A673 (cell line): ENCODE data around the gene BRAF. TPM values are rescaled to one million over a fixed set of nuclear protein-coding genes. Genes with fewer than 3 reads are reported as not detected.

ENCODE experiments used
- BruUV-seq: library from RNA; stranded (reverse); fragments of 400-500 nt; replicated peaks from 2 replicates; lab custom pipeline; 2021; lab: Mats Ljungman, UMichigan
- CTCF ChIA-PET: fragments of 300-600 bp; sonication (Branson Sonifier 250); formaldehyde crosslinking; loops from one replicate; lab custom pipeline; 2022; ENCODE audit warnings: antibody characterized with exemption; lab: Charles Lee
- POLR2A ChIA-PET: fragments of 300-600 bp; sonication (Branson Sonifier 250); formaldehyde crosslinking; loops from one replicate; lab custom pipeline; 2022; ENCODE audit warnings: antibody characterized with exemption; ENCODE audit not compliant: low non-redundant PET; lab: Charles Lee
- DNase-seq: peaks from one replicate; pipeline ENCODE4 v3.0.0-alpha.2; 2015; ENCODE audit warnings: low spot score
- H3K27ac ChIP-seq: fragments of 200-600 bp; sonication (generic); 2 replicates; pipeline ENCODE4 v1.5.1; 2016; ENCODE audit warnings: mixed run types, low read depth, mild to moderate bottlenecking, mixed read lengths, antibody characterized with exemption, low read length; ENCODE audit not compliant: poor library complexity, severe bottlenecking
- H3K27me3 ChIP-seq: fragments of 200-600 bp; sonication (generic); replicated peaks from 2 replicates; pipeline ENCODE4 v1.6.1; 2017; ENCODE audit warnings: mixed run types, low read depth, mild to moderate bottlenecking, mixed read lengths, antibody characterized with exemption, low read length; ENCODE audit not compliant: insufficient read depth, poor library complexity
- H3K36me3 ChIP-seq: fragments of 200-600 bp; sonication (generic); 2 replicates; pipeline ENCODE4 v1.6.1; 2016; ENCODE audit warnings: mixed run types, mild to moderate bottlenecking, mixed read lengths, antibody characterized with exemption, low read length; ENCODE audit not compliant: insufficient read depth, poor library complexity, severe bottlenecking
- H3K4me1 ChIP-seq: fragments of 200-600 bp; sonication (generic); 2 replicates; pipeline ENCODE4 v1.6.1; 2017; ENCODE audit warnings: mixed run types, mild to moderate bottlenecking, mixed read lengths, antibody characterized with exemption, low read length; ENCODE audit not compliant: insufficient read depth, poor library complexity, severe bottlenecking
- H3K4me3 ChIP-seq: fragments of 200-600 bp; sonication (generic); 2 replicates; pipeline ENCODE4 v1.5.1; 2016; ENCODE audit warnings: low read depth, mixed run types, mild to moderate bottlenecking, mixed read lengths, low read length; ENCODE audit not compliant: poor library complexity, severe bottlenecking
- H3K9me3 ChIP-seq: fragments of 200-600 bp; sonication (generic); 2 replicates; pipeline ENCODE4 v1.6.1; 2016; ENCODE audit warnings: mixed run types, low read depth, mild to moderate bottlenecking, mixed read lengths, antibody characterized with exemption, low read length; ENCODE audit not compliant: poor library complexity, severe bottlenecking
- EZH2 ChIP-seq: fragments of 200-600 bp; sonication (generic); IDR thresholded peaks from 2 replicates; pipeline ENCODE4 v1.6.1; 2017; ENCODE audit warnings: borderline replicate concordance, low read depth, mild to moderate bottlenecking, mixed read lengths, antibody characterized with exemption, low read length; ENCODE audit not compliant: poor library complexity, severe bottlenecking
- intact Hi-C: fragments of 100-400 bp; cut with micrococcal nuclease; formaldehyde crosslinking; loops from one replicate; pipeline ENCODE4 v1.10.0; 2022; ENCODE audit not compliant: unreplicated experiment
- total RNA-seq: library from RNA; stranded (reverse); gene quantifications from 2 replicates; pipeline ENCODE4 v1.2.3, GENCODE V29; 2021
- TF ChIP-seq, protein P1 (sequence below): fragments of 300-800, 200-600 bp; sonication (generic); conservative IDR thresholded peaks from 2 replicates; pipeline ENCODE4 v1.5.1; 2017; ENCODE audit warnings: low read depth, mild to moderate bottlenecking, antibody characterized with exemption, low read length, moderate library complexity, mixed read lengths

The BRAF gene
- total RNA-seq, 1 experiment from 2014 or later, result 31.8 TPM

DNA sequence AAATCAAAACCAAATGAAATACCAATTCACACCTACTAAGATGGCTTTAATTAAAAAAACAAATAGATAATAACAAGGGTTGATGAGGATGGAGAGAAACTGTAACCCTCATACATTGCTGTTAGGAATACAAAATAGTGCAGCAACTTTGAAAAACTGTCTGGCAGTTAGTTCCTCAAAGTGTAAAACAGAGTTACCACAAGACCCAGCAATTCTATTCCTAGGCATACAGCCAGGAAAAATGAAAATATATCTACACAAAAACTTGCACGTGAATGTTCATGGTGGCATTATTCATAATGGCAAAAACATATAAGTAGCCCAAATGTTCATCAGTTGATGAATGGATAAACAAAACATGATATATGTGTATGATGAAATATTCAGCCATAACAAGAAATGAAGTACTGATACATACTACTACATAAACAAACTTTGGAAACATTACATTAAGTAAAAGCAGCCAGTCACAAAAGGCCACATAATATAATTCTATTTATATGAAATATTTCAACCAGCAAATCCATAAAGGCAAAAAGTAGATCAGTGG is 83.5 kb downstream of the BRAF start:
- POLR2A ChIA-PET, result no interaction called here
- Histone ChIP-seq H3K9me3 (no peaks in the 10 kb centered on the region), H3K4me1 (peaks cover 9% of the 10 kb centered on the region), H3K4me3 (no peak overlapping the region), H3K36me3 (peaks cover 4% of the 10 kb centered on the region), H3K27ac (no peak overlapping the region), H3K27me3 (no peaks in the 10 kb centered on the region)
- intact Hi-C loops, result no loop called here
- no peak for TF ChIP-seq EZH2
- TF ChIP-seq, protein P1, sequence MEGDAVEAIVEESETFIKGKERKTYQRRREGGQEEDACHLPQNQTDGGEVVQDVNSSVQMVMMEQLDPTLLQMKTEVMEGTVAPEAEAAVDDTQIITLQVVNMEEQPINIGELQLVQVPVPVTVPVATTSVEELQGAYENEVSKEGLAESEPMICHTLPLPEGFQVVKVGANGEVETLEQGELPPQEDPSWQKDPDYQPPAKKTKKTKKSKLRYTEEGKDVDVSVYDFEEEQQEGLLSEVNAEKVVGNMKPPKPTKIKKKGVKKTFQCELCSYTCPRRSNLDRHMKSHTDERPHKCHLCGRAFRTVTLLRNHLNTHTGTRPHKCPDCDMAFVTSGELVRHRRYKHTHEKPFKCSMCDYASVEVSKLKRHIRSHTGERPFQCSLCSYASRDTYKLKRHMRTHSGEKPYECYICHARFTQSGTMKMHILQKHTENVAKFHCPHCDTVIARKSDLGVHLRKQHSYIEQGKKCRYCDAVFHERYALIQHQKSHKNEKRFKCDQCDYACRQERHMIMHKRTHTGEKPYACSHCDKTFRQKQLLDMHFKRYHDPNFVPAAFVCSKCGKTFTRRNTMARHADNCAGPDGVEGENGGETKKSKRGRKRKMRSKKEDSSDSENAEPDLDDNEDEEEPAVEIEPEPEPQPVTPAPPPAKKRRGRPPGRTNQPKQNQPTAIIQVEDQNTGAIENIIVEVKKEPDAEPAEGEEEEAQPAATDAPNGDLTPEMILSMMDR, result no peak
- BruUV-seq, result no TSS peak
- CTCF ChIA-PET, result no interaction called here
- no peak for DNase-seq

GRCh38 chr7:140831724-140832123 is 93.0 kb downstream of the BRAF start:
- Histone ChIP-seq H3K9me3 (no peaks in the 10 kb centered on the region), H3K4me3 (no peak overlapping the region), H3K27ac (no peak overlapping the region), H3K36me3 (peaks cover 7% of the 10 kb centered on the region), H3K4me1 (no peaks in the 10 kb centered on the region), H3K27me3 (no peaks in the 10 kb centered on the region)
- ChIA-PET CTCF (no interaction called here), POLR2A (no interaction called here)
- TF ChIP-seq, protein P1, result no peak
- TF ChIP-seq EZH2, result no peak
- no TSS peak for BruUV-seq
- no peak for DNase-seq
- intact Hi-C loops, result no loop called here

DNA sequence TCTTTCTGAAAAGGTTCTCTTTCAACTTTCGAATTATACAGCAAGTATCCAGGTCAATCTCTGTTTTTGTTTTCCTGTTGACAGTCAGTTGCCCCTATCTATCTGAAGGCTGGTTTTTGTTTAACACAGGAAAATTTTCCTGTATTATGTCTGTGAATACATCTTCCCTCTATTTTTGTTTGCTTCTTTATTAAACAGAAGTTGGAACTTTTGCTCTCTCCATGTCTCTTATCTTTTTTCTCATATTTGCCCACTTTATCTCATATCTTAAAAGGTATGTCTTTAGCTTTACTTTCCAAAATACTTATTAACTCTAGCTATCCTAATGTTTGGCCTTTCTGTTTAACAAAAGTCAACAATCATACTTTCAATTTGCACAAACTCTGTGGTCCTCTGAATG is 95.0 kb downstream of the BRAF start:
- DNase-seq, result no peak
- POLR2A ChIA-PET, result no interaction called here
- H3K27me3 ChIP-seq, result no peaks in the 10 kb centered on the region
- intact Hi-C loops, result no loop called here
- no peak overlapping the region for H3K4me3 ChIP-seq
- H3K4me1 ChIP-seq, result no peaks in the 10 kb centered on the region
- CTCF ChIA-PET, result no interaction called here
- peaks cover 7% of the 10 kb centered on the region for H3K36me3 ChIP-seq
- TF ChIP-seq, protein P1, result no peak
- no peak for TF ChIP-seq EZH2
- H3K27ac ChIP-seq, result no peak overlapping the region
- BruUV-seq, result no TSS peak
- H3K9me3 ChIP-seq, result no peaks in the 10 kb centered on the region
